MG63 (cell line): ENCODE data around the gene TNNI3. TPM values are rescaled to one million over a fixed set of nuclear protein-coding genes. Genes with fewer than 3 reads are reported as not detected.
A peak's percentile ranks its signal among the peaks of the same experiment; 100 is the strongest.
"Not testable (repeated sequence)": the region's sequence is repeated elsewhere in the genome, so short reads cannot be mapped to it uniquely, and the experiment has no call there.

Experiments
- DNase-seq: peaks from one replicate; pipeline ENCODE4 v3.0.0-alpha.2; 2020
- H3K27me3 ChIP-seq: fragments of 250-450 bp; sonication (Bioruptor Pico); 2 replicates; pipeline ENCODE4 v1.5.1; 2020; ENCODE audit warnings: mild to moderate bottlenecking, moderate library complexity
- H3K36me3 ChIP-seq: fragments of 250-450 bp; sonication (Bioruptor Pico); 2 replicates; pipeline ENCODE4 v1.5.1; 2020; ENCODE audit warnings: mild to moderate bottlenecking, moderate library complexity
- H3K4me3 ChIP-seq: fragments of 250-450 bp; sonication (Bioruptor Pico); 2 replicates; pipeline ENCODE4 v1.5.1; 2020; ENCODE audit warnings: mild to moderate bottlenecking, moderate library complexity
- H3K9me3 ChIP-seq: fragments of 250-450 bp; sonication (Bioruptor Pico); 2 replicates; pipeline ENCODE4 v1.5.1; 2020; ENCODE audit warnings: mild to moderate bottlenecking, moderate library complexity
- total RNA-seq: library from RNA; depleted of rRNA; stranded (reverse); fragments of >200 nt; shearing (Covaris generic); gene quantifications from 2 replicates; pipeline ENCODE4 v1.2.3, GENCODE V29; 2014; ENCODE audit warnings: low replicate concordance; rRNA removed

TNNI3 gene
- total RNA-seq, result not detected in 2 replicates

- no peak for DNase-seq
- no peaks in the 10 kb centered on the region for H3K36me3 ChIP-seq
These were observed at the start of gene TNNI3 for GRCh38 chr19:55157064-55157908. Gene TNNI3 (minus strand): TSS chr19:55157732. CDS start chr19:55157589, 143 bp downstream.

DNA sequence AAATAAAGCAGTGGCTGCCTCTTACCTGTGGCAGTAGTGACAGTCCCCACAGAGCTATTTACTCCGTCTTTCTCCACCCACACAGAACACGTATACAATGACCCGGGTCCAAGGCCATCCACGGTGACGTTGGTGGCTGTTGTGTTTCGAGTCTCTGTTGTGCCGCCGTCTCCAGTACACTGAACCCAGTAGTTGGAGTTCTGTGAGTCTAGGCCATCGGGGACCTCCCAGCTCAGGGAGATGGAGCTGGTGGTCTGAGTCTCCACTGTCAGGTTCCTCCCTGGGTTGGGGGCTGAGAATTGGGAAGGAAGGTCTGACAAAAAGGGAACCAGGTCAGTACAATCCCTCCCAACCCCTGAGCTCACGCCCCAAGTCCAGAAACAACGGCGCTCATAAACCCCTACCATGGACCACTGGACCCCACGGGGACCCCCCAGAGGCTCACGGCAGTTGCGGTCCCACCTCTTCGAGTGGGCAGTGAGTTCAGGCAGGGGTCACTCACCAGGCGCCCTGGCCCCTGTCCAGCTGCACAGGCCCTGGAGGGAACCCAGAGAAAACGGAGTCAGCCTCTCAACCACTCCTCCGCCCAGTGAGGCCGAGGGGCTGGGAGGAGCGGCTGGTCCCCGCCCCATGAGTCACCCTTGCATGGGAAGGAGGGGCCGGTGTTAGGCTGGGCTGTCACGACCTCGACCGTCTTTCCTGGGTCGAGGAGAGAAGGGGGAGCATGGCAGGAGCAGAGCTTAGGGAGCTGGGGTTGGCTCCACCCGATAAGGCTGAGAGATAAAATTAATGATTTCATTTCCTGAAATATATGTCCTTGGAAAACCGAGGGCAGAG, 49.4 kb upstream of the TNNI3 start:
- Histone ChIP-seq H3K36me3 (peaks cover 2% of the 10 kb centered on the region), H3K4me3 (peak overlapping the region; percentile 17), H3K27me3 (no peaks in the 10 kb centered on the region), H3K9me3 (no peaks in the 10 kb centered on the region)
- DNase-seq, result peak; percentile 98

More at GRCh38 chr19:55157064-55157908, at the start of gene TNNI3:
- Histone ChIP-seq H3K4me3 (no peak within 1 kb of the TSS), H3K27me3 (peaks cover 2% of the 10 kb centered on the region; the same call in 1 of the 2 replicates), H3K9me3 (no peaks in the 10 kb centered on the region)

DNA sequence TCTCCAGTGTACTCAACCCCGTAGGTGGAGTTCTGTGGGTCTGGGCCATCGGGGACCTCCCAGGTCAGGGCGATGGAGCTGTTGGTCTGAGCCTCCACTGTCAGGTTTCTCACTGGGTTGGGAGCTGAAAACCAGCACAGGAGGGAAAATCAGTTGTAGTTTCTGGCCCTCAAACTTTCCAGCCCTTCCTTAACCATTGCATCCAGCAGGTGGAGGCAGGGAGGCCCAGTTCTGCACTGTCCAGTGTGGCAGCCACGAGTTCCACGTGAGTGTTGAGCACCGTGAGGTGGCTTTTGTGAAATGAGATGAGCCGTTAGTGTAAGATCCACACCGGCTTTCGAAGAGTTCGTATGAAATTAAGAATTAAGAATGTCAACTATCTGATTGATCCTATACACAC, 44.7 kb upstream of the TNNI3 start:
- H3K36me3 ChIP-seq, H3K27me3 ChIP-seq, DNase-seq, H3K9me3 ChIP-seq, H3K4me3 ChIP-seq: not testable (repeated sequence)

- no peak overlapping the region for H3K4me3 ChIP-seq
- DNase-seq, result no peak
- peaks cover 2% of the 10 kb centered on the region for H3K36me3 ChIP-seq
- H3K27me3 ChIP-seq, result no peaks in the 10 kb centered on the region
- no peaks in the 10 kb centered on the region for H3K9me3 ChIP-seq
These were observed 42.2 kb upstream of the TNNI3 start for GRCh38 chr19:55199620-55200204.

DNA sequence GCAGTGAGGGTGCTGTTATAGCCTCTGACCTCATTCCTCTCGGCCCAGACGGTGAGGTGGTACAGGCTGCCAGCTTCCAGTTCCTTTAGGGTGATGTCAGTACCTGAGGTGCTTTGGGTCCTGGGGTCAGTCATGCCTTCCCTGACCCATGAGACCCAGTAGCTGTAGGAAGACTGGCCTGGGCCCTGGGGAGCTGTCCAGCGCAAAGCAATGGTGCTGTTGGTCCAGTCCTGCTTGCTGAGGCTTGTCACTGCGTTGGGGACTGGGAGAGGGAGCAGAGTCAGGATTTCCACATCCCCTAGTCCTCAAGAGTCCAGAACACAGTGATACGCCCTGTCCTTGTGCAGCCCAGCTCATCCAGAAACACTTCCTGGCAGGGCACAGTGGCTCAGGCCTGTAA, 41.1 kb upstream of the TNNI3 start:
- no peak overlapping the region for H3K4me3 ChIP-seq
- no peak for DNase-seq
- H3K36me3 ChIP-seq, result peaks cover 2% of the 10 kb centered on the region
- no peaks in the 10 kb centered on the region for H3K27me3 ChIP-seq
- H3K9me3 ChIP-seq, result no peaks in the 10 kb centered on the region

- H3K9me3 ChIP-seq, result no peaks in the 10 kb centered on the region
- DNase-seq, result no peak
- H3K27me3 ChIP-seq, result no peaks in the 10 kb centered on the region
- peaks cover under 1% of the 10 kb centered on the region for H3K36me3 ChIP-seq
- H3K4me3 ChIP-seq, result no peak overlapping the region
These were observed 40.0 kb upstream of the TNNI3 start for GRCh38 chr19:55197528-55197927.

DNA sequence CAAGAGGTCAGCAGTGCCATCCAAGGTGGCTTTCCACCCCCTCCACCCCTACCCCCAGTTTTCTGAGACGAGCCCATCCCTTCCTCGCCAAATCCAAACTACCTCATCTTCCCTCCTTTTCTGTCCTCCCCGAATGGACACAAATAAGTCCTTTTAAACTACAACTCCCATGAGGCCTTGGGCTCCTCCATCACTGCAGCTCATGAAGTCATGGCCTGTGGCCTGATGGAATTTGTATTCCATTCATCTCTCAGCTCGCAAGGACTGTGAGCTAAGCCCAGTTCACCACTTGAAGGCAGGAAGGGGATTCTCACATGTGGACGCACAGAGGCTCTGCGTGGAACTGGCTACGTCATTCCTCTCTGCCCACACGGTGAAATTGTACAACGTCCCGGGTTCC, 39.3 kb upstream of the TNNI3 start:
- no peak for DNase-seq
- H3K27me3 ChIP-seq, result no peaks in the 10 kb centered on the region

GRCh38 chr19:55193481-55193880, 35.9 kb upstream of the TNNI3 start:
- H3K9me3 ChIP-seq, result no peaks in the 10 kb centered on the region
- no peak for DNase-seq
- no peak overlapping the region for H3K4me3 ChIP-seq
- no peaks in the 10 kb centered on the region for H3K27me3 ChIP-seq
- H3K36me3 ChIP-seq, result no peaks in the 10 kb centered on the region

More for the DNA sequence above, 39.3 kb upstream of the TNNI3 start:
- Histone ChIP-seq H3K9me3 (no peaks in the 10 kb centered on the region), H3K4me3 (no peak overlapping the region), H3K36me3 (no peaks in the 10 kb centered on the region; the same call in 1 of the 2 replicates)

- DNase-seq, result peak; percentile 98
- H3K9me3 ChIP-seq, result no peaks in the 10 kb centered on the region
- no peaks in the 10 kb centered on the region for H3K36me3 ChIP-seq
- H3K4me3 ChIP-seq, result peak overlapping the region; percentile 18
- H3K27me3 ChIP-seq, result no peaks in the 10 kb centered on the region
These were observed 31.9 kb upstream of the TNNI3 start for GRCh38 chr19:55189403-55189835.

DNA sequence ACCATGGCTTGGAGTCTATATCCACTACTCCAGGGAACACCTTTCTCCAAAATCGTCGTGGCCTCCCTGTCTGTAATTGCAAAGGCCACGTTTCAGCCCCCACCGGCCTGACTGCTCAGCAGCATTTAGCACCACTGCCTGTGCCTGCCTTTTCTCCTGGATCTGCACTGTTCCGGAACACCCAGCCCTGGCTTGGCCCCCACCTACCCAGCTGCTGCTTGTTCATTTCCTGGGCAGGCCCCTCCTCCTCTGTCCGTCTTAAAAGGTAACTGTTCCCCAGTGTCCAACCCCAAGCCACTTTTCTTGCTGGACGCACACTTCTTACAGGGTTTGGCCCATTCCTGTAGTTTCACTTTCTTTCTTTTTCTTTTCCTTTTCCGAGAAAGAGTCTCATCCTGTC, 31.1 kb upstream of the TNNI3 start:
- peak overlapping the region; percentile 18; the same call in 1 of the 2 replicates for H3K4me3 ChIP-seq
- DNase-seq, result peak; percentile 51

GRCh38 chr19:55186080-55186479, 28.5 kb upstream of the TNNI3 start:
- Histone ChIP-seq H3K4me3 (no peak overlapping the region), H3K27me3 (no peaks in the 10 kb centered on the region; the same call in 1 of the 2 replicates), H3K9me3 (no peaks in the 10 kb centered on the region), H3K36me3 (no peaks in the 10 kb centered on the region)
- no peak for DNase-seq

More for the DNA sequence above, 31.1 kb upstream of the TNNI3 start:
- H3K27me3 ChIP-seq, result no peaks in the 10 kb centered on the region
- no peaks in the 10 kb centered on the region for H3K9me3 ChIP-seq
- H3K36me3 ChIP-seq, result no peaks in the 10 kb centered on the region

DNA sequence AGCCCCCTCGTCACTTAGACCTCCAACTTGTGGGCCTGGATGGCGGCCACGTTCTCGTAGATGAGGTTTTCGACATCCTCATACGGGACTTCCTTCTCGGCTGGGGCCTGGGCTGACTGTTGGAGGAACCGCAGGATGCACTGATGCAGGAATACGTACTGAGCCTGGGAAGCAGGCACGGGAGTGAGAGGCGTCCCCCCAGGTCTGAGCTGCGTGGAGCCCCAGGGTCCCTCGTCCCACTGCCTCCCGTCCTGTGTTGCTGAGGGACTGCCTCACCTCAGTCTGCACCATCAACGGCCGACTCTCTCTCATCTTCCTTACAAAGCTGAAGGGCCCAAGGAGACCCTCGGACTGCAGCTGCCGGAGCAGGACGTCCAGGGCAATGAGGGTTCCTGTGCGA, 24.2 kb upstream of the TNNI3 start:
- Histone ChIP-seq H3K9me3 (no peaks in the 10 kb centered on the region), H3K36me3 (no peaks in the 10 kb centered on the region), H3K4me3 (no peak overlapping the region), H3K27me3 (peaks cover 14% of the 10 kb centered on the region)
- DNase-seq, result no peak

GRCh38 chr19:55179606-55180484, 22.3 kb upstream of the TNNI3 start, which contains the start of gene SYT5:
Gene SYT5 (minus strand): TSS chr19:55180289. CDS start chr19:55179041, 1,248 bp downstream.
- Histone ChIP-seq H3K27me3 (peaks cover 14% of the 10 kb centered on the region), H3K4me3 (no peak within 1 kb of the TSS), H3K36me3 (no peaks in the 10 kb centered on the region), H3K9me3 (no peaks in the 10 kb centered on the region)
- DNase-seq, result peak; percentile 54

GRCh38 chr19:55178781-55179599, 21.5 kb upstream of the TNNI3 start:
- Histone ChIP-seq H3K27me3 (peaks cover 14% of the 10 kb centered on the region), H3K9me3 (no peaks in the 10 kb centered on the region), H3K4me3 (no peak overlapping the region), H3K36me3 (no peaks in the 10 kb centered on the region)
- peak; percentile 45 for DNase-seq

GRCh38 chr19:55176076-55176475, 18.5 kb upstream of the TNNI3 start:
- H3K36me3 ChIP-seq, result no peaks in the 10 kb centered on the region
- H3K9me3 ChIP-seq, result no peaks in the 10 kb centered on the region
- H3K4me3 ChIP-seq, result no peak overlapping the region
- H3K27me3 ChIP-seq, result peaks cover 14% of the 10 kb centered on the region
- no peak for DNase-seq
